Measurements from ENCODE around the gene GTPBP1.

The GTPBP1 gene

DNA sequence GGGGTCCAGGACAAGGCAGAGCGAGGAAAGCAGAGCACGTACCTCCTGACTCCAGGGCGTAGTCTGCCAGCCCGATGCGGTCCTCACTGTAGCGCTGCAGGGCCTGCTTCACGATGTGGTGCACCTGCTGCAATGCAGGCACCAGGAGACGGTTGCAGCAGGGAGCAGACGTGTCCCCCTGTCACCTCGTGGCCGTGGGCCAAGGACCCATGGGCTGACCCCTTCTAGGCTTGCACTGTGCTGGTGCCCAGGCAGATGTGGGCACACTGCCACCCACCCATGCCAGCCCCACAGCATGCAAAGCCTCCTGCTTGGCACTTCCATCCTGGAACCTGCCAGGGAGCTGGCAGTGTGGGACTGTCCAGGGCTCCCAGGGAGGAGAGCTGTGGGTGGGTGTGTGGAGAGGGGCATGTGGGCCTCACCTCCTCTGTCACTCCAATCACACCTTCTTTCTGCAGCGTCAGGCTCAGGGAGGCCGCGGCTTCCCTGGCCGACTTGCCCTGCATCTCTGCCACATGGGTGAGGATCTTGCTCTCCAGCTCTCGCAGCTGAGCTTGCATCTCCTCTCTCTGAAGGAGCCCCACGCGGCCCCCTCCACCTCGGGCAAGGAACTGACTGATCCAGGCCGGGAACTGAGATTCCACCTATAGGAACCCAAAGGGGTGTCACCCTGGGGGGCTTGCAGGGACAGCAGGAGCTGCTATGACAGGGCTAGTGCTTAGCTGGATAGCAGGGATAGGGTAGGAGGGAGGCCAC is 33.7 kb downstream of the GTPBP1 start:
- DNase-seq (ENCODE audit: low read depth, low spot score), result no peak

DNA sequence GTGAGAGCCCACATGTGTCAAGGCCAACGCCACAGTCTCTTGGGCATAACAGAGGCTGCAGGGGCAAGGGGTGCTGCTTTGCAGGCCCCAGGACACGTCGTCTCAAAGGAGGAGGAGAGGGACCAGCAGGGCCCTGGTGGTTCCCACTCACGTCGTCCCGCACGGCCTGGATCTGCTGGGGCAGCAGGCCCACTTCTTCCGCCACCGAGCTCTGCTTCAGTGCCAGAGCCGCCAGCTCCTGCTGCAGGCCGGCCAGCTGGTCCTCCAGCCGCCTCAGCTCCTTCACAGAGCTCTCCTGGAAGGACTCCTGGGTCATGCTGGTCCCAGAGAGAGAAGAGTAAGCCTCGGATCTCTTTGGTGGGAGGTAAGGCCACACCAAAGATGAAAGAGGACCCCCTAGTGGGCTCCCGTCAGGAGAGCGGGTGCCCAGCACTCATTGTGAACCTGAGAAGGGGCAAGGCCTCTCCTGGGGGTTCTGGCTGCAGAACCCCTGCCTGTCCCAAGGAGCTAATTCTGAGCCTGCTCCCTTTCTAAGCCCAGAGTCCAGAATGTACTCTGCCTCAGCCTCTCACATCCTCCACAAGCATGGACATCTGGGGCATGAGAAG is 34.5 kb downstream of the GTPBP1 start:
- DNase-seq (ENCODE audit: low read depth, low spot score), result no peak

DNA sequence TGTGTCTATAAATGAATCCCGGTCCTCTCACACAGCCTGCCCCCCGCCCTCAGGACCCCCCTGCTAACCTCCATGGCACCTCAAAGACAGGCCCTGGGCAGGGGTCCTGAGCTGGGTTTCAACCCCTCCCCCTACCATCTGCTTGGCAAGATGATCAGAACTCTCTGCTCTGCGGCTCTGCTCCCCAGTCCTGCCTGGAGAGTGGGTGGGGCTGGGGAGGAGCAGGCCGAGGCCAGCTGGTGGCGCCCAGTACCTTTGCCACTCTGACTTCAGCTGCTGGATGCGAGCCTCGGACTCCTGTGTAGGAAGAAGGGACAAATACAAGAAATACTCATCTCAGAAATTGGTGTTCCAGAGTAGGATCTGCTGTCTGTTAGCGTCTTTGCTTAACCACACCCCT is 35.0 kb downstream of the GTPBP1 start:
- DNase-seq (ENCODE audit: low read depth, low spot score), result no peak

DNA sequence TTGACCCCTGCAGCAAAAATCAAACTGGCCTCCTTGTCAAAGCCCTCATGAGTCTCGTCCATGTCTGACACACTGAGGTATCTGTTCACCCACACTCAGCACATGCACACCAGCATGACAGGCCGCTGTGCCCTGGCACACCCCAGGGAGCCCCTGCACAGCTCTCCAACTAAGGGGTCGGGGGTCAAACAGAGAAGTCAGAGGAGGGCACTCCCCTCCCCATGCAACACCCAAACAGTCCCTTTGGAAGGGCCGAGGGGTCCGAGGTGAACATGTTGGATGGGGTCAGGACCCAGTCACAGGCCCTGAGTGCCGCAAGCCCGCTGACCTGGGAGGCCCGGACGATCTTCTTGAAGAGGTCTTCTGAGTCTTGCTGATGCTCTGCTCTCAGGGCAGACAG is 35.4 kb downstream of the GTPBP1 start:
- no peak for DNase-seq (ENCODE audit: low read depth, low spot score)

DNA sequence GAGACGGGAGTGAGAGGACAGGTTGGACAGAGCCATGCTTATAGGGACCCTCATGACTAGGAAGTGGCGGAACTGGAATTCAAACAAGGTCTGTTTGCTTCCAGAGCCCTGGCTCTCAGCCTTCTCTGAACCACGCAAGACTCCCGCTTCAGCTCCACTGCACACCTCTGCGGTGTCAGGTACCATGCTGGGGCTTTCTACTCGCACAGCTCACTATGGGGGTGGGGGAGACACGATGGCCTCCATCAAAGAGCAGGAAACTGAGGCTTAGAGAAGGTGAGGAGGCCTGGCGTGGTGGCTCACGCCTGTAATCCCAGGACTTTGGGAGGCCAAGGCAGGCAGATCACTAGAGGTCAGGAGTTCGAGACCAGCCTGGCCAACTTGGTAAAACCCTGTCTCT is 35.8 kb downstream of the GTPBP1 start:
- no peak for DNase-seq (ENCODE audit: low read depth, low spot score)

DNA sequence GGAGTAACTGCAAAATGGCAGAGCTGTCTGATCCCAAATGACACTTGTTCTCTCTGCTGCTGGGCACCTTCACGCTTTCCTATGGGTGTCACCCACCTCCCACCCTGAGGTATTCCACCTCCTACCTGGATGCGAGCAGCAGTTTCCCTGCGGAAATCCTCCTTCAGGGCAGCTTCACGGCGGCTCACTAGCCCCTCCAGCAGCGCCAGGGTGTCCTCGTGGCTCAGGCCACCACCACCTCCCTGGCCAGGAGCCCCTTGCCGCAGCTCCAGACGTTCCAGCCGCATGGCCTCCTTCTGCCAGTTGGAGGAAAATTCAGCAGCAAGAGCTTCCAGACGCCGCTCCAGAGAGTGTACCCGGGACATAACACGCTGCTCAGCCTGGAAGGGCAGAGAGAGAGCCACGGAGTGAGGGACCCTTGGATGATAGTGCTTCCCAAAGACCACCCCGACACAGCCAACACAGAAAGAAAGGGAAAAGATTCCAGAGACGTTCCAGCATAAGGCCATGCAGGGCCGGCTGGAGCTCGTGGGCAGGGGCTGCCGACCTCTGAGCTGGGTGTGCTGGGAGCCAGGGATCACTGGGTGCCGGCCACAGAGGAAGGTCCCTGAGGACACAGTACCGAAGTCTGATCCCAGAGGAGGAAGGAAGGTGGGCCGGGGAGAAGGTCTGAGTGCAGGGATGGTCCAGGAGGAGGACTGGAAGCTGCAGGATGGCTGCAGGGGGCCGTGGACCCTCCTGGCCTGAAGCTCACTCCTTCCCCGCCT is 36.6 kb downstream of the GTPBP1 start:
- no peak for DNase-seq (ENCODE audit: low read depth, low spot score)

DNA sequence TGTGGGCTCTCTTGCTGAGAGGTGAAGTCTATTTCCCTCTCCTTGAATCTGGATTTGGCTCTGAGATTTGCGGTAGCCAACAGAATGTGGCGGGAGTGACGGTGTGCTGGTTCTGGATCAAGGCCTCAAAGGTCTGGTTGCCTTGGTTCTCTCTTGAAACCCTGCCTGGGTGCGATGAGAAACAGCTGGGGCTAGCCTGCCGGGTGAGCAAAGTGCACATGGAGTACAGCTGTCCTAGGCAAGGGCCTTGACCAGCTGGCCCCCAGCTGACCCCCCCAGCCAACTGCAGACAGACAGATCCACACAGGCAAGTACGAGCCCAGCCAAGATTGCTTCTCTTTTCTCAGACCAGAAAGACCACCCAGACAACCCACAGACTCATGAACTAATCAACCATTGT is 39.2 kb downstream of the GTPBP1 start:
- DNase-seq (ENCODE audit: low read depth, low spot score), result no peak

DNA sequence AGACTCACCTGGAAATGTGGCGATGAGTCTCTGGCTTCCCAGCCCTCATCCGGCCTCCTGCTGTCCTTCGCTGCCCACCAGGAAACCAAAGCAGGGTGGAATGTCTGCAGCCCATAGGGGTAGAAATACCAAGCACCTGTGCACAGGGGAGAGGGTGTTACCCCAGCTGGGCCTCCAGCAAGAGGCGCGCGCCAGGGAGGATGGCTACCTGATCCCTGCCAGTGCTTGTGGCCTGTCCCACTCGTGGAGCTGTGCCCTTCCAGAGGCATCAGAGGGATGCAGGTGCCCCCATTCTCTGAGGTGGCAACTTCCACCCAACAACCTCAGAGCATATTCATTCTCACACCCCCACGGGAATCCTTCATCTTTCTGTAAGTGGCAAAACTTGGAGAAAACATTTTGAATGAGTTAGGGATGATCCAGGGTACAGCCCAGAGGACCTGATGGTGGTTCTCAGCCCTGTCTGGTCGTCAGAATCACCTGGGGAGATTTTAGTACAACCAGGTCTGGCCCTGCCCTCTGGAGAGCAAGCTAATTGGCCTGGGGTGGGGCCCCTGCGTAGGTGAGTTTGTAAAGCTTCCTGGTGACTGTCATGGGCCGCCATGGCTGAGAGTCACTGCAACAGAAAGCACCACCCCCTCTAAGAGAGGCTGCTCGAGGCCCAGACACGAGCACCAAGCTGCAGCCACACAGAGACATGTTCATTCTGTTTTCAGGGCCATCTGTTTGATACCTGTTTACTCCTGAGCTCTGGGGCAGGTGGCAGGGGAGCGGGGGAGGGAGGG is 40.1 kb downstream of the GTPBP1 start:
- DNase-seq (ENCODE audit: low read depth, low spot score), result no peak

DNA sequence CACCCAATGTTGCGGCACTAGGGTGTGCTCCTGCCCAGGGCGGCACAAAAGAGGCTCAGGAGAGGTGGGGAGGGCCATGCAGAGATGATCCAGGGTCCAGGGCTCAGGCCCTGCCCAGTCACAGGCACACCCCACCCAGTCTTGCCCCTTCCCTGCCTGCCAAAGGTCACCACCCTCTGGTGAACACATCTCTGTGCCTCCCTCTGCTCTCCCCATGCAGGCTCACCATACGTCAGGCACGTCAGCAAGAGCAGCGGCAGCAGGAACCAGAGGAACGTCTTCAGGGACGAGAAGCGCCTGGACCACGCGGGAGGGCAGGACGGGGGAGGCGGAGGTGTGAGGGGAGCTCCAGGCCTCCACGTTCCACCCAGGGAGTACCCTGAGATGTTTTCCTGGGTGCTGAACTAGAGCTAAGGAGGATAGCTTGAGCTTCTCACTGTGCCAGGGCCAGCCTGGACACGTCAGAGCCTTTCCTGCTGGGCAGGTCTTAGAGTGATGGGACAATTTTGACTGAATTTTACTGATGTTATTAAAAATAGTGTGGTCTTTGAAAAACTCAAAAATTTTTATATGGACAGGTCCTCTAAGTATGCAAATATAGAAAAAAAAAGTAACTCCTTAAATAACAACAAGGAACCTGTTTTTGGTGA is 42.9 kb downstream of the GTPBP1 start:
- DNase-seq (ENCODE audit: low read depth, low spot score), result no peak

DNA sequence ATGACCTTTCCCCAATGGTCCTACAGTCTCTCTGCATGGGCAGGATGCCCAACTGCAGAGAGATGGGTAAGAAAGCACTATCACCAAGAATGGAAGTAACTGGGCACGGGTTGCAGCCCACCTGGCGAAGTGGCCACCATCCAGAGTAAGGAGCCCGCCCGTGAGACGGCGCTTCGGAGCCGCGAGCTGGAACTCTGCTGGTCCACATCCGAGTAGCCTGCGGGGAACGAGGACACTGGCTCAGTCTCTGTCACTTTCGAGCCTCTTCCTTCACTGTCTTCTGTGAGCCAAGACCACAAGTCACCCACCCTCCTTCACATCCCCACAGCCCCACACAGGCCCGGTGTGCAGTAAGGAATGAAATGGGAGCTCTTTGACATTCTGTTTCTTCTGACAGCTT is 44.4 kb downstream of the GTPBP1 start:
- DNase-seq (ENCODE audit: low read depth, low spot score), result no peak

DNA sequence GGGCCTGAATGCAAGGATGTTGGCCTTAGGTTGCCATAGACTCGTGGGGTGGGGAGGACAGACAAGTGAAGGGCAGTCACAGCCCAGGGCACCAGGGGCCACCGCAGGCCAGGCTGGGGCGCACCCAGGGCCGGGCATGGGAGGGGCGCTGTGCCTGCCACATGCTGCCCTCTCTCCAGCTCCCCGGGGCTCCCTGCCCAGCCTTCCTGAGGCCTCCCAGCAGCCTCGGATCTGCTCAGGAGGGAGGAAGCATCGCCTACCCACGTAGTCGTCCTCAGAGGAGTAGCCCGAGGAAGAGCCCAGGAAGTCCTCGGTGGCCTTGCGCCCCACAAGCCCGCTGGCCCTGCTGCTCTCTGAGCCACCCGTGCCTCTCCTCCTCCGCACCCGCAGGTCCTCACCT is 44.9 kb downstream of the GTPBP1 start:
- no peak for DNase-seq (ENCODE audit: low read depth, low spot score)

DNA sequence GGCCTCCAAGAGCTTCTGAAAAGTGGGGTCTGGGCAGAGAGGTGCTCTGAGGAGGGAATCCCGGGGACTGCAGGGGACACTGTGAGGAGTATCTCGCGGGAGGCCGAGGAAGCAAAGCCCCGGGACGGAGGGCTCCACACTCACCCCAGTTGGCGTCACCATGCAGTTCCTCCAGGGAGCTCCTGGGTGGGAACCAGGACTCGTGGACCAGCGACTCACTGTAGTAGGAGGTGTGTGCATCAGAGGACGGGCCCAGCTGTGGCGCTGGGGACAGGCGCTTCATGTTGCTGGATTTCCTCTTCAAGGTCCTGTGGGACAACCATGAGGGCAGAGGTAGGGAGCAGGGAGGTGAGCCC is 45.3 kb downstream of the GTPBP1 start:
- no peak for DNase-seq (ENCODE audit: low read depth, low spot score)

DNA sequence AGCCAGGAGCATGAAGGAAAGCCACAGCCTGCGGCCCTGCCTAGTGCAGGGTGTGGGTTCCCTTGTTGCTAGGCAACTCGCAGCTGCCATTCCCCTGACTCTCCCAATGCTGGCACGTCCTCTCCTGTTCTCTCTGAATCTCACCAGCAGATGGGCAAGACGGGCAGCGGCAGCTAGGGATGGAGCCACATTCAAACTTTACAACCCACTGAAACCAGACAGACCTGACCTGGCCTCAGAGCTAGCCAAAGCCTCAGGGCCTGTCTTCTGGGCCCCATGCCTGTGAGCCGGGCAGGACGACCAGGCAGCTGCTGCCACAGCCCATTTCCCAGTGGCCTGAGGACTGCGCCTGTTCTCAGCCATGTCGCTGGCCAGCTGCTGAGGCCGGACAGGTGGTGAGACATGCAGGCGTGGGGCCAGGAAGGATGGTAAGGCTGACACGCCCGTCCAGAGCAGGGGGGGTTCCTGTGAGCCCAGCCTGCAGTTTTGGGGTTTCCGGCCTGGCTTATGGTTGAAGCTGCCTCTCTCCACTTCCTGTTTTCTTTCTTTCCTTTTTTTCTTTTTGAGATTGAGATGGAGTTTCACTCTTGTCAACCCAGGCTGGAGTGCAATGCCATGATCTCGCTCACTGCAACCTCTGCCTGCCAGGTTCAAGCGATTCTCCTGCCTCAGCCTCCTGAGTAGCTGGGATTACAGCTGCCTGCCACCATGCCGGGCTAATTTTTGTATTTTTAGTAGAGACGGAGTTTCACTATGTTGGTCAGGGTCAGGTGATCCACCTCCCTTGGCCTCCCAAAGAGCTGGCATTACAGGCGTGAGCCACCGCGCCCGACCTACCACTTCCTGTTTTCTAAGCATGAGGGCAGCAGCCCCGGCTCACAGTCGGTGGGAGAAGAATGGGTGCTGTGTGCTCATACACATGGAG is 45.9 kb downstream of the GTPBP1 start:
- no peak for DNase-seq (ENCODE audit: low read depth, low spot score)

DNA sequence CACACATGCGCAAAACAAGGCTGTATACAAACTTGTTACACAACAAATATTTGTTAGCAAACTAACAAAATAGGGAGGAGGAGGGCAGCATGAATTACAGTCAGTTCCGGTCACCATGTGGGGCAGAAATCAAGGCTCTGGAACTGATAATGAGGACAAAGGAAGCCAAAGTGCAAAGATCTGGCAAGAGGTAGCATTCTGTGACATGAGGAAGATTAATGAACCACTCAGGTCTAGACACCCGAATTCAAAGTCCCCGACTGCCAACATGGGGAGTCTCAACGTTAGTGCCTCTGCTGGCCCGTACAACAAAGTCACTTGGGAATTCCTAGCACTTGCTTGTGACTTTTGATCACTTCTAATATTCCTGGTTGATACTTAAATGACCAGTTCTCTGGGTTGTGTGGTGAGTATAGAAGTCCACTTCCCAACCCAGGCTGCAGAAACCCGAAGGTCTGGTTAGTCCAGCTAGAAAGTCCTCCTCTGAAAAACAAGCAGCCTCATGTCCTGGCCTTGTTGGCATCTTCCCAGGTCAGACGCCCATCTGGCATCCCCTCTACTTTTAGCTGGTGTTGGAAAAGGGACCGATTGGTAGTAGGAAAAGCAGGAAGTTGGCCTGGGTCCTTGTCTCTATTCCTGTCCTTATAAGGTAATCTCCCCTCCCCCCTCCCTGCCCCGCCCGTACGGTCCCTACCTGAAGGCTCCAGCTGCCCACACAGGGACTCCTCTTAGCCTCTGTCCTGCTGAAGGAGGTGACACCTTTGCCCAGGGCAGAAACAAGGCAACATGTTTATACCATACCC is 48.4 kb downstream of the GTPBP1 start:
- peak; percentile 55 for DNase-seq (ENCODE audit: low read depth, low spot score)

DNA sequence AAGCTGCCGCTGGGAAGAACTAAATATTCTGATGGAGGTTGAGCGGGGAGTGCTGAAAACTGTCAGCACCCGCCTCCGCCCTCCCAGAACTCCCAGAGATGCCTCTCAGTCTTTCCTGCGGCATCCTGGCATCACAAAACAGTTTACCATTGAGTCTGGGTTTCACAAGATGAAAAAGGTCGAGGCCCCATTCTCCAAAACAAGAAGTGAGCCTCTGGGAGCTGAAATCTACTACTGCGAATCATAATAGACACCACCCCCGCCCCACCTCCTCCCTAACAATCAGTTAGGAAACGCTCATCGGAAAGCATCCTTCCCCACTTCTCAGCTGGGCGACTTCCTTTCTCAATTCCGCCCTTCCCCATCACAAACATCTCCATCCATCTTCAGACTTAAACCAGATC is 49.0 kb downstream of the GTPBP1 start:
- no peak for DNase-seq (ENCODE audit: low read depth, low spot score)

DNA sequence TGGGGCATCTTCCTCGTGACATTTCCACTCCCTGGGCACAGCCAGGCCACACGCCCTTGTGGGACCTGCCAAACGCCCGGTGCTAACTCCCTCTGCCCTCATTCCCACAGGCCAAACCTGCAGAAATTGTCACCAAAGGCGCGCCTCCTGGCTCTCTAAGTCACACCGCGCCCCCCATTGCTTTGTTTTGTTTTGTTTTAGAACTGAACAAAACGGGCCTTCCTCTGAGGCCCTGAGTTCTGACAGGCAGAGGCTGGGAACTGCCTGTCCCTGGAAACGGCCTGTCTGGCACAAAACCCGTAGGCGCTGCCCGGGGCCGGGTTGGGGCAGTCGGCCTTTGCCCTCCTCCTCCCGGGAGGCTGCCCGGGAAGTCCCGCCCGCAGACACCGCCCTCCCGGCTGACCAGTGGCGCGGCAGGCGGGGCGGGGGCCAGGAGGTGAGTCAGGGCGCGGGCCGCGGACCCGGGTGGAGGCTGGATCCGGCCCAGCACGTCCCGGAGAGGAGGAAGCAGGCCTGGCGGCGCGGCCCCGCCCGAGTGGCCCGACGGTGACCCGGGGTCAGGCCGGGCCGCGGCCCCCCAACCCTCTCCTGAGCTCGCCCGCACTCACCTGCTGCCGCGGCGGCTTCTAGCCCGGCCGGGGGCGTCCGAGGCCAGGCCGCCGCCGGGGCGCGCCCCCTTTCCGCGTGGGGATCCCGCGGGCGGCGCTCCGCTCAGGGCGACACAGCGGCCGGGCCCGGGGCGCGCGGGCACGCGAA is 49.6 kb downstream of the GTPBP1 start:
- peak; percentile 86 for DNase-seq (ENCODE audit: low read depth, low spot score)

DNA sequence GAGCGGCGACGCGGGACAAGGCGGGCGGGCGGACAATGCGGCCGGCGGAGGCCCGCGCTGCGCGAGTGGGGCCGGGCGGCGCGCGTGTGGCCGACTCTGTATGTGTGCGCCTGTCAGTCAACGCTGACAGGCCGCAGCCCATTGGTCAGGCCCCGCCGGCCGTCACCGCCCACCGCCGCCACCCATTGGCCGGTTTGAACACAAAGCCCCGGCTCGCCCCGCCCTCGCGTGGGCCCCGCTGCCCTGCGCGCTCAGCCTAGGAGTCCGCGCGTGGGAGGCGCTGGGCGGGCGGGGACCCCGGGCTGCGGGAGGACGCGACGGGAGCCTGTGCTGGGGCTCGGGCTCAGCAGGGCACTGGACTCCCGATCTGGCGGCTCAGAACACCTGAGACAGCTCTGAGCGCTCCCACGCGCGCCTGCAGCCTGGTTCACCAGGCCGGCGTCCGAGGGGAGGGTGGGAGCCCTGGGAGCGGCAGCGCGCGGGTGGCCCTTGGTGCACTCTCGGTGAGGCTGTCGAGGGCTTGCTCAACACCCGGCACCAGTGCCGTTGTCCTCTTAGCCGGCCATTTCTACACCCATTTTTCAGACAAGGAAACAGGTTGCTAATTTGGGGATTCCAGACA is 50.3 kb downstream of the GTPBP1 start, which contains the start of gene SUN2:
TSS of gene SUN2 (minus strand) at position 88 of the 622 bp plus-strand sequence. CDS start 3,370 bp downstream, outside the sequence.
- DNase-seq (ENCODE audit: low read depth, low spot score), result peak; percentile 80

DNA sequence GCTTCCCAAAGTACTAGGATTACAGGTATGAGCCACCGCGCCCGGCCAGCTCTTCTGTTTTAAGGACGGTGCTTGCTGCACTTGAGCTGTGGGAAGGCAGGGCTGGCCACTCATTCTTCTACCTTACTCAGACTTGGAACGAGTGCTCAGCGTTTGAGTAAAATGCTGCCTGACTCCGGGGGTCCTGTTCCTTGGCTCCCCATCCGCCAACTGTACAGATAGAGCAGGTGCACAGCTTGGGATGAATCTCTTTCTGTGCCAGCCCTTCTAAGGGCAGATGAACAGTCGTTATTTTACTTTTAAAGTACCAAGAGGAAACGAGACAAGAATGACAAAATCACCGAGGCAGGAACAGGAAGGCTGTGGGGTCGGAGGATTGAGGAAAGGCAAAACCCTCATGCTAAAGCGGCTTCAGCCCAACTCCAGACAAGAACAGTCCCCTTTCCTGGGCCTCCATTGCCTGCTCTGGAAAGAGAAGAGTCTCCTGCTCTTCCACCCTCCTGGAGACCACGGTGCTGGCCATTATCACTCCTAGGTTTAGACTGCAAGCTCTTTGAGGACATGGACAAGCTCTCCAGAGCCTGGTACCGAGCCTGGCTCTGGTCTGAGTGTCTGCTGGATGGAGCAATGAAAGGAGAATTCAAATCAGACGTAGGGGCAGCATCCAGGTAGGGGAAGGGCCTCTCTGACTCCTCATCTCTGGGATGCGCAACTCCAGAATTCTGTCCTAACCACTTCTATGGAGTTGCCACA is 51.1 kb downstream of the GTPBP1 start:
- DNase-seq (ENCODE audit: low read depth, low spot score), result peak; percentile 22
